Measurements from ENCODE around the gene USP2. TPM values are rescaled to one million over a fixed set of nuclear protein-coding genes. Genes with fewer than 3 reads are reported as not detected.

The USP2 gene
- total RNA-seq, 2 donors from 2014 or later: 2.3 to 10.8 TPM

DNA sequence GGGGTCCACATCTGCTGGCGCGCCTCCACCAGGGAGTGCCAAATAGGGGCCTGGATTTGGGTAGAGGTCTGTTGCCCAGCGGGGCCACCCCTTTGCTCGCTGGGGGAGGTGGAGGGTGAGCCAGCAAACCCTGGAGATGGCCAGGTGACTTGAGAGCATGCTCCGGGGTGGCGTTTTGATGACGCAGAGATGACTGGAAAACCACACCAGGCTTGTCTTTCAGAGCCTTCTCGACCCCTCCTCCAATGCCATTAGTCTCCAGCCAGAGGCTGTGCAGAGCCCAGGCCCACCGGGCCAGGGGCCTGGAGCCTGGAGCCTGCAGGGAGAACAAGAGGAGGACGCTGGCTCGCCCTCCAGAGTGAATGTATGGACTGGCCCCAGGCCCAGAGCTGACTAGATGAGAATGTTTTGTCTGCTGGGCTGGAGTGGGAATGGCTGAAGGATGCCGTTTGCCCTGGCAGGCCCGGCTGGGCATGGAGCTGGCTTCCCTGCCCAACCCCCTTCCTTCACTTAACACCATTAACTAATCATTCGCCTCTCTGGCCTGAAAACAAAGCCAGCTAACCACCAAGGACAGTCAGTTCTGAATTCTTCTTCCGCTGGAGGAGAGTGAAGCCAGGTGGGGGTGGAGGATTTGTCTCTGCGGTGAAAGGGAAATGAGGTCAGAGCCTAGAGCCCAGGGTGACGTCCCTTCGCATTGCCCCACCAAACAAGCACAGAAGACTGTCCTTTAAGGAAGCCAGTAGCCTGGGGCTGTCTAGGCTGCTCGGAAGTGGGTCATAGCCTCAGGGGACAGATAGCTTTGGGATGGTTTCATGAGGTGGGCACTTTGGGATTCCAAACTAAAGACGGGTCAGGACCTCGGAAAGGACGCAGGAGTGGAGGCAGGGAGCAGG lies 63.0 kb downstream of the USP2 start:
- intact Hi-C loops (cut with DNase I): no loop called here
- Histone ChIP-seq H3K36me3 (no peaks in the 10 kb centered on the region), H3K27me3 (replicated peaks; ENCODE audit: insufficient read depth) (peaks cover 7% of the 10 kb centered on the region), H3K9me3 (no peaks in the 10 kb centered on the region), H3K27ac (peak overlapping the region; percentile 71 to 81), H3K4me1 (replicated peaks) (no peaks in the 10 kb centered on the region), H3K4me3 (no peak overlapping the region)
- WGBS: 52% methylated on average over 22 of the region's 22 CpGs
- no peak for DNase-seq (ENCODE audit: low spot score)
- TF ChIP-seq POLR2A (IDR thresholded peaks at IDR 0.05) (no peak), POLR2AphosphoS5 (IDR thresholded peaks at IDR 0.05) (no peak)
- TF ChIP-seq, protein P1, sequence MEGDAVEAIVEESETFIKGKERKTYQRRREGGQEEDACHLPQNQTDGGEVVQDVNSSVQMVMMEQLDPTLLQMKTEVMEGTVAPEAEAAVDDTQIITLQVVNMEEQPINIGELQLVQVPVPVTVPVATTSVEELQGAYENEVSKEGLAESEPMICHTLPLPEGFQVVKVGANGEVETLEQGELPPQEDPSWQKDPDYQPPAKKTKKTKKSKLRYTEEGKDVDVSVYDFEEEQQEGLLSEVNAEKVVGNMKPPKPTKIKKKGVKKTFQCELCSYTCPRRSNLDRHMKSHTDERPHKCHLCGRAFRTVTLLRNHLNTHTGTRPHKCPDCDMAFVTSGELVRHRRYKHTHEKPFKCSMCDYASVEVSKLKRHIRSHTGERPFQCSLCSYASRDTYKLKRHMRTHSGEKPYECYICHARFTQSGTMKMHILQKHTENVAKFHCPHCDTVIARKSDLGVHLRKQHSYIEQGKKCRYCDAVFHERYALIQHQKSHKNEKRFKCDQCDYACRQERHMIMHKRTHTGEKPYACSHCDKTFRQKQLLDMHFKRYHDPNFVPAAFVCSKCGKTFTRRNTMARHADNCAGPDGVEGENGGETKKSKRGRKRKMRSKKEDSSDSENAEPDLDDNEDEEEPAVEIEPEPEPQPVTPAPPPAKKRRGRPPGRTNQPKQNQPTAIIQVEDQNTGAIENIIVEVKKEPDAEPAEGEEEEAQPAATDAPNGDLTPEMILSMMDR (IDR thresholded peaks at IDR 0.05): no peak

DNA sequence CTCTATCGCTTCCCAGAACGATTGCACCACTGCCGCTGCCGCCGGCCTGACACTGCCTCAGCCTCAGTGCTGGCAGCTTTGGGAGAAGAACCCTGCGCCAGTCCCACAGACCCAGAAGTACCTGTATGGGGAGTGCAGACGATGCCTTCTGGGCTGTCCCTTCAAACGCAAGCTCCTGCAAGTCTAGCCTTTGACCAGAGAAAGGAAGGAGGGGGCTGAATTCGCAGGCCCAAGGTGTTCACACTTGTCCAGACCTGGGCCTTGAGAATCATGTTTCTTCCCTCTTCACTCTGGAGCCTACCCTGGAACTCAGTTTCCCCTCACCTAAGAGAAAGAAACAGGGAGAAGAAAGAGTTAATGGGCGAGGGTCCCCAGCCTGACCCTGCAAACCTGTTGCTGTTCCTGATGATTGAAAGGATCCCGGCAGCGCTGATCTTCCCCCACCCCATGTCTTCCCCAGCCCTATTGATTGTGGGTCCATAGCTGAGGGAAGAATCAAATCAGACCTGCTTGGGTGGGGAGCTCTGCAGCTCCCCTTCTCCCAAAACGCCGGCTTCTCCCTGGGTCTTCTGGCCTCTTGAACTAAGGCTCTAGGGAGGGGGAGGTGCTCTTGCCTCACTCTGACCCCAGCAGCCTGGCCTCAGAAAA lies 63.8 kb downstream of the USP2 start:
- H3K4me1 ChIP-seq (replicated peaks): no peaks in the 10 kb centered on the region
- H3K4me3 ChIP-seq: peak overlapping the region in 1 of 2 donors; percentile 28
- TF ChIP-seq POLR2A (IDR thresholded peaks at IDR 0.05) (no peak), POLR2AphosphoS5 (IDR thresholded peaks at IDR 0.05) (no peak)
- TF ChIP-seq, protein P1 (IDR thresholded peaks at IDR 0.05): no peak
- DNase-seq (ENCODE audit: low spot score): no peak
- H3K9me3 ChIP-seq: no peaks in the 10 kb centered on the region
- WGBS: 46% methylated on average over 14 of the region's 14 CpGs
- H3K36me3 ChIP-seq: no peaks in the 10 kb centered on the region
- intact Hi-C loops (cut with DNase I): loop anchor here (2.0 kb wide), 1 partner anchor 57 kb away; no protein-coding TSS in a partner anchor
- H3K27me3 ChIP-seq (replicated peaks; ENCODE audit: insufficient read depth): peaks cover 7% of the 10 kb centered on the region
- peak overlapping the region; percentile 65 to 81 for H3K27ac ChIP-seq

DNA sequence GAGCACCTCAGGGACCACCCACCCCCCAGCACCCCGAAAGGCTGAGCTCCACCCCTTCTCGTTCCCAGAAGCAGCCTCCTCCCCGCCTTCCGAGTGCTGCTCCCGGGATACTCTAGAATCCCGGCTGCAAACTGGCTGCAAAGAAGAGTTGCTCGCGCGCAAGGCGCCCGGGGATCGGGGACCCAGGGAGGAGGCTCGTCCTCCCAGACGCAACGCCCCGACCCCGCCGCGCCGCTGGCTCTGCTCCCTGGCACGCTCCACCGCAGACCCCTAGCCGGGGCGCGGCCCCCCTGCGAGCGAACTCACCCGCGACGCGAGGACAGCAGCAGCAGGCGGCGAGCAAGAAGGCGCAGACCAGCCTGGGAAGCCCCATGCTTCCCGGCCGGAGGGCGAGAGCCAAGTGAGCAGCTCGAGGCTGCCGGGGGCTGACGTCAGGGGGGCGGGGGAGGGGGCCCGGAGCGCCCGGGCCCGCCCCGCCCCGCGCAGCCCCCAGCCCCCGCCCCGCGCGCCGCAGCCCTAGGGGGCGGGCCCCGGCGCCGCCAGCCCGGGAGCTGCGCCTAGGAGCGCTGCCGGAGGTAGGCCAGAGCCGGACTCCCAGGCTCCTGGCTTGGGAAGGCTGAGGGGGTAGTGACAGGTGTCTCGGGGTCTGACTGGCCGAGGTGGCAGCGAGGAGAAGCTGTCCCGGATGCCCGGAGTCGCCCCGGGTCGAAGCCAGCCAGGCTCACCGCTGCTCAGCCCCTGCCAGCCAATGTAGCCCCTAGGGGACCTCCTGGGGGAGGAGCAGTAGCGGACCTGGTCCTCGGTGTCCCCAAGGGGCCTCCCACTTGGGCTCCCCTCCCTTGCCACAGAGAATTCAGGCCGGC lies 64.5 kb downstream of the USP2 start, which contains the start of gene MCAM:
MCAM (minus strand) TSS at position 402 of the 863 bp plus-strand sequence; CDS start at position 373, 29 bp downstream.
- Histone ChIP-seq H3K9me3 (no peaks in the 10 kb centered on the region), H3K27me3 (replicated peaks; ENCODE audit: insufficient read depth) (peaks cover 7% of the 10 kb centered on the region), H3K36me3 (no peaks in the 10 kb centered on the region), H3K4me3 (peak within 1 kb of the TSS; percentile 28 to 40), H3K27ac (peak within 1 kb of the TSS; percentile 66 to 81), H3K4me1 (replicated peaks) (no peaks in the 10 kb centered on the region)
- intact Hi-C loops (cut with DNase I): loop anchor here (2.0 kb wide), 1 partner anchor 58 kb away; no protein-coding TSS in a partner anchor
- DNase-seq (ENCODE audit: low spot score): no peak
- WGBS: 2% methylated on average over 40 of the region's 74 CpGs
- no peak for TF ChIP-seq POLR2A (IDR thresholded peaks at IDR 0.05)
- TF ChIP-seq, protein P1 (IDR thresholded peaks at IDR 0.05): no peak
- no peak for TF ChIP-seq POLR2AphosphoS5 (IDR thresholded peaks at IDR 0.05)

DNA sequence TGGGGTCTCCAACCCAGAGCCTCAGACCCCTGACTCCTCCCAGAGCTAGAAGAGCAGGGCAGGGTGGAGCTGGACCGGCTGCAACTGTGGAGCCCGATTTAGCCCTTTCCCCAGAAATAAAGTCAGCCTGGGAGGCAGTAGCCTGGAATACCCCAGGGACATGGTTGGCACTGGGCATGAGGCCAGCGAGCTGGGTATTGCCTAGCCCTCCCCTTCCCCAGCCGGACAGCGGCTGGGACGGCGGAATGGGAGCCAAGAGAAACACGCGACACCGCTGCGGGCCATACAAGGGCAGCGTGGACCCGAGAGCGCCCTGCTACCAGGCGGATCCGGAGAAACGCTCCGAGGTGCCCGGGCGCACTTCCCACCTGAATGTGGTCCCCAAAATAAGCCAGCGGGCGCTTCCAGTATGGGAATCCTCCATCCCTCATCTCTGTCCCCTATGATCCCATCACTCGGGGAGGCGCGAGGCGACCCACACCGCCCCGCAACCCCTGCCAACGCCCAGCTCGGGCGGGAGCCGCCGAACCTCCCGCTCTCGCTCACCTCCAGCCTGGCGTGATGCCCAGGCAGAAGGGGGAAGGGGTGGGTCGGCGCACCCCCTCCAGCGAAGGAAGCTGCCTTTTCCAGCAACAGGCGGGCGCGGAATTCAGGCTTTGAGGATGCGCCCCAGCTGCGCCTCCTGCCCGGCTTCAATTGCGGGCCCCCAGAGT lies 65.3 kb downstream of the USP2 start:
- peak overlapping the region; percentile 28 to 40 for H3K4me3 ChIP-seq
- peak overlapping the region; percentile 66 to 72 for H3K27ac ChIP-seq
- 2% methylated on average over 34 of the region's 46 CpGs for WGBS
- no peaks in the 10 kb centered on the region for H3K9me3 ChIP-seq
- intact Hi-C loops (cut with DNase I): loop anchor here (2.0 kb wide), 1 partner anchor 59 kb away; no protein-coding TSS in a partner anchor
- no peak for TF ChIP-seq POLR2AphosphoS5 (IDR thresholded peaks at IDR 0.05)
- TF ChIP-seq POLR2A (IDR thresholded peaks at IDR 0.05): no peak
- TF ChIP-seq, protein P1 (IDR thresholded peaks at IDR 0.05): no peak
- no peaks in the 10 kb centered on the region for H3K36me3 ChIP-seq
- peaks cover 7% of the 10 kb centered on the region for H3K27me3 ChIP-seq (replicated peaks; ENCODE audit: insufficient read depth)
- no peak for DNase-seq (ENCODE audit: low spot score)
- no peaks in the 10 kb centered on the region for H3K4me1 ChIP-seq (replicated peaks)
